Osteocyte (in vitro differentiated cells): ENCODE data around the gene CATSPERZ. TPM values are rescaled to one million over a fixed set of nuclear protein-coding genes. Genes with fewer than 3 reads are reported as not detected.

Source experiments
- DNase-seq: peaks from one replicate; pipeline ENCODE4 v3.0.0; 2021; ENCODE audit warnings: mixed read lengths; ENCODE audit not compliant: unreplicated experiment; ENCODE audit errors: extremely low spot score
- H3K27ac Mint-ChIP-seq: one replicate; pipeline ENCODE4 v1.8.0; 2021; ENCODE audit warnings: mild to moderate bottlenecking, mixed read lengths; ENCODE audit not compliant: unreplicated experiment
- H3K27me3 Mint-ChIP-seq: one replicate; pipeline ENCODE4 v1.8.0; 2021; ENCODE audit warnings: mixed read lengths; ENCODE audit not compliant: unreplicated experiment
- H3K36me3 Mint-ChIP-seq: one replicate; pipeline ENCODE4 v1.8.0; 2021; ENCODE audit warnings: mixed read lengths; ENCODE audit not compliant: unreplicated experiment
- H3K4me1 Mint-ChIP-seq: one replicate; pipeline ENCODE4 v1.8.0; 2021; ENCODE audit warnings: mixed read lengths; ENCODE audit not compliant: unreplicated experiment
- H3K4me3 Mint-ChIP-seq: one replicate; pipeline ENCODE4 v1.8.0; 2021; ENCODE audit warnings: mild to moderate bottlenecking, moderate library complexity, mixed read lengths; ENCODE audit not compliant: unreplicated experiment
- H3K9me3 Mint-ChIP-seq: one replicate; pipeline ENCODE4 v1.8.0; 2021; ENCODE audit warnings: mixed read lengths; ENCODE audit not compliant: unreplicated experiment
- CTCF ChIP-seq: fragments of 200-600 bp; sonication (generic); IDR thresholded peaks from 2 replicates; pipeline ENCODE4 v1.5.0; 2021; ENCODE audit warnings: antibody characterized with exemption, mild to moderate bottlenecking, moderate library complexity
- total RNA-seq: library from RNA; stranded (reverse); gene quantifications from 2 replicates; pipeline ENCODE4 v1.2.1, GENCODE V29; 2021

Gene CATSPERZ
- total RNA-seq, 1 donor from 2014 or later: not detected

GRCh38 chr11:64324692-64325469 lies 24.7 kb downstream of the CATSPERZ start:
- Mint-ChIP-seq H3K27ac (no peak overlapping the region), H3K36me3 (peaks cover 17% of the 10 kb centered on the region), H3K9me3 (no peaks in the 10 kb centered on the region), H3K27me3 (peaks cover 6% of the 10 kb centered on the region), H3K4me1 (peaks cover 15% of the 10 kb centered on the region), H3K4me3 (no peak overlapping the region)
- no peak for TF ChIP-seq CTCF
- no peak for DNase-seq

GRCh38 chr11:64327375-64327774 lies 27.2 kb downstream of the CATSPERZ start:
- H3K9me3 Mint-ChIP-seq: no peaks in the 10 kb centered on the region
- DNase-seq: no peak
- no peak overlapping the region for H3K27ac Mint-ChIP-seq
- H3K4me3 Mint-ChIP-seq: no peak overlapping the region
- TF ChIP-seq CTCF: no peak
- H3K36me3 Mint-ChIP-seq: no peaks in the 10 kb centered on the region
- H3K27me3 Mint-ChIP-seq: peaks cover 6% of the 10 kb centered on the region
- peaks cover 5% of the 10 kb centered on the region for H3K4me1 Mint-ChIP-seq

- TF ChIP-seq CTCF: no peak
- Mint-ChIP-seq H3K4me3 (no peak overlapping the region), H3K27ac (no peak overlapping the region), H3K27me3 (peaks cover 6% of the 10 kb centered on the region), H3K4me1 (peaks cover 5% of the 10 kb centered on the region), H3K36me3 (no peaks in the 10 kb centered on the region), H3K9me3 (no peaks in the 10 kb centered on the region)
- no peak for DNase-seq
Measured at GRCh38 chr11:64327993-64328392, 27.8 kb downstream of the CATSPERZ start.

DNA sequence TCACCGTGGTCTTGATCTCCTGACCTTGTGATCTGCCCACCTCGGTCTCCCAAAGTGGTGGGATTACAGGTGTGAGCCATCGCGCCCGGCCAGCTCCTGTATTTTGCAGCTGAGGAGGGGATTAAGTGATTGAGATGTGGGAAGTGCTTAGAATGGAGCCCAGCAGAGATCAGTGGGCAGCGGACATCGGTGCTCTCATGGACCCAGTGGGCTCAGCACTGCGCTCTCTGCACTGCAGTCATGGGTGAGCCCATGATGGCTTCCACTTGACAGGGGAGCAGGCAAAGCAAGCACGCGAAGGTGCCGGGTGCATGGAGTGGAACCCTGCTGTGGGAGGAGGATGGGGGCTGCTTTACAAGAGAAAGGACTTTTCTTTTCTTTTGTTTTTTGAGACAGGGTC lies 30.7 kb downstream of the CATSPERZ start:
- DNase-seq: no peak
- peaks cover 6% of the 10 kb centered on the region for H3K27me3 Mint-ChIP-seq
- H3K36me3 Mint-ChIP-seq: no peaks in the 10 kb centered on the region
- no peak for TF ChIP-seq CTCF
- H3K4me3 Mint-ChIP-seq: no peak overlapping the region
- peaks cover 10% of the 10 kb centered on the region for H3K4me1 Mint-ChIP-seq
- H3K27ac Mint-ChIP-seq: no peak overlapping the region
- H3K9me3 Mint-ChIP-seq: no peaks in the 10 kb centered on the region

DNA sequence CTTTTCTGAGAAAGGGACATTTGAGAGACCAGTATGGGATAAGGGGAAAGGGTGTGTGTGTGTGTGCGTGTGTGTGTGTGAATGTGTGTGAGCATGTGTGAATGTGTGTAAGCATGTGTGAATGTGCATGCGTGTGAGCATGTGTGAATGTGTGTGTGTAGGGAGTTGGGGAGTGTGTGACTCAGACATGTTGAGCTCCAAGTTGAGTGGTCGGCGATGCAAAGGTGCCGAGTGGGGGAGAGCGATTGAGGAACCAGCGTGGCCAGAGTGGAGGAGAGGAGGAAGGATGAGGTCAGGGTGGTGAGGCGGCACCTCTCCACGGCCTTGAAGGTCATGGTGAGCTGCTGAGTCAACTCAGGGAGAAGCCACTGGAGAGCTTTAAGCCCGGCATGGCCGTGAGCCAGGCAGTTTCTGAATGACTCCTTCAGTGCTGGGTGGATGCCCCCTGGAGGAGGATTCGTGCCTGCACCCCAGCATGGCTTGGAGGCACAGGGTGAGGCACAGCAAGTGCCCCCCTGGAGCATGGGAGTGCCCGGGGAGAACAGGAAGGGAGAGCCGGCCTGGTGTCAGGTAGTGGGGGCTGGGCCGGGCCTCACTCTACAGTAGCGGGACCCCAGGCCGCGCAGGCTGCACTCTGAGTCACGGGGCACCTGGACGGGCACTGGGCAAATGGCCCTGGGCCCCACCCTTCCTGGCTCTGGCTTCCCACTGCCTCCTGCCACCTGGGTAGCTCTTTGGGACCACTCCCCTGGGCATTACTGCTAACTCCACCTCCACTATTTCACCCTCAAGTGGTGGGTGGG lies 31.6 kb downstream of the CATSPERZ start:
- Mint-ChIP-seq H3K27me3 (peaks cover 6% of the 10 kb centered on the region), H3K27ac (no peak overlapping the region), H3K36me3 (no peaks in the 10 kb centered on the region), H3K4me3 (no peak overlapping the region), H3K4me1 (peaks cover 10% of the 10 kb centered on the region), H3K9me3 (no peaks in the 10 kb centered on the region)
- peak; percentile 48 for TF ChIP-seq CTCF
- no peak for DNase-seq
